SK-N-SH (cell line): Measurements from ENCODE around the gene MUC5AC. TPM values are rescaled to one million over a fixed set of nuclear protein-coding genes. Genes with fewer than 3 reads are reported as not detected.
A peak's percentile ranks its signal among the peaks of the same experiment; 100 is the strongest.

Experiments used
- CTCF ChIA-PET: fragments of 300-600, 350-600 bp; formaldehyde crosslinking; extraction: SDS; loops from one replicate; lab custom pipeline; 2021; lab: Yijun Ruan, JAX
- POLR2A ChIA-PET: fragments of 350-600 bp; sonication (Branson Sonifier 250); formaldehyde crosslinking; extraction: SDS; loops from one replicate; lab custom pipeline; 2020; ENCODE audit warnings: antibody characterized with exemption, inconsistent platforms; lab: Yijun Ruan, JAX
- DNase-seq: peaks from one replicate; pipeline ENCODE4 v3.0.0; 2012
- H2AFZ ChIP-seq: fragments of 200-600 bp; sonication (generic); 2 replicates; pipeline ENCODE4 v1.8.1; 2016; ENCODE audit warnings: antibody characterized with exemption, mild to moderate bottlenecking, low read depth
- H3F3A ChIP-seq: fragments of 200-600 bp; sonication (generic); replicated peaks from 2 replicates; pipeline ENCODE3; 2016; ENCODE audit warnings: antibody characterized with exemption, mild to moderate bottlenecking; ENCODE audit not compliant: insufficient read depth
- H3K27ac ChIP-seq, 2 experiments: fragments of 200-500 bp in 1 of 2; fragments of 200-600 bp in 1 of 2; sonication (Bioruptor generic) in 1 of 2; sonication (generic), shearing (Covaris generic) in 1 of 2; 2 replicates each; pipeline versions ENCODE4 v1.5.1 to v1.6.1; 2014 to 2016; ENCODE audit warnings: low read depth in 2 of 2, inconsistent platforms in 1 of 2, low read length in 1 of 2, mild to moderate bottlenecking in 1 of 2, mixed read lengths in 1 of 2
- H3K27me3 ChIP-seq: fragments of 200-600 bp; sonication (generic), shearing (Covaris generic); 2 replicates; pipeline ENCODE4 v1.6.1; 2016; ENCODE audit warnings: mixed run types; ENCODE audit not compliant: insufficient read depth
- H3K36me3 ChIP-seq, 2 experiments: fragments of 200-500 bp in 1 of 2; fragments of 200-600 bp in 1 of 2; sonication (Bioruptor generic) in 1 of 2; sonication (generic) in 1 of 2; replicated peaks in 1 of 2; 2 replicates each; pipeline versions ENCODE3 to v1.5.1; 2014 to 2016; ENCODE audit warnings: low read length in 1 of 2, mild to moderate bottlenecking in 1 of 2; ENCODE audit not compliant: insufficient read depth in 2 of 2, control insufficient read depth in 1 of 2
- H3K4me1 ChIP-seq, 2 experiments: fragments of 200-500 bp in 1 of 2; fragments of 200-600 bp in 1 of 2; sonication (Bioruptor generic) in 1 of 2; sonication (generic), shearing (Covaris generic) in 1 of 2; 2 replicates each; pipeline versions ENCODE4 v1.5.1 to v1.6.1; 2014 to 2016; ENCODE audit warnings: low read depth in 1 of 2, low read length in 1 of 2, mixed run types in 1 of 2; ENCODE audit not compliant: insufficient read depth in 2 of 2, control insufficient read depth in 1 of 2
- H3K4me2 ChIP-seq: fragments of 200-600 bp; sonication (generic), shearing (Covaris generic); 2 replicates; pipeline ENCODE4 v1.6.1; 2017; ENCODE audit warnings: mixed run types
- H3K4me3 ChIP-seq, 2 experiments: fragments of 200-500 bp in 1 of 2; fragments of 200-600 bp in 1 of 2; sonication (Bioruptor generic) in 1 of 2; sonication (generic), shearing (Covaris generic) in 1 of 2; 2 replicates each; pipeline versions ENCODE4 v1.5.1 to v1.8.1; 2014 to 2016; ENCODE audit warnings: low read depth in 2 of 2, inconsistent platforms in 1 of 2, low read length in 1 of 2, mild to moderate bottlenecking in 1 of 2, mixed read lengths in 1 of 2, moderate library complexity in 1 of 2
- H3K79me2 ChIP-seq: fragments of 200-600 bp; sonication (generic); 2 replicates; pipeline ENCODE4 v1.8.1; 2017; ENCODE audit warnings: mild to moderate bottlenecking; ENCODE audit not compliant: insufficient read depth
- H3K9ac ChIP-seq: fragments of 200-600 bp; sonication (generic); 2 replicates; pipeline ENCODE4 v1.6.1; 2017; ENCODE audit warnings: mixed run types
- H3K9me2 ChIP-seq: fragments of 200-600 bp; sonication (generic); 2 replicates; pipeline ENCODE4 v1.6.1; 2017; ENCODE audit warnings: mixed run types
- H3K9me3 ChIP-seq: fragments of 200-600 bp; sonication (generic); 2 replicates; pipeline ENCODE4 v1.6.1; 2017; ENCODE audit warnings: mixed run types, mild to moderate bottlenecking, moderate library complexity
- H4K20me1 ChIP-seq: fragments of 200-600 bp; sonication (generic); 2 replicates; pipeline ENCODE4 v1.6.1; 2017; ENCODE audit warnings: mild to moderate bottlenecking, mixed run types; ENCODE audit not compliant: insufficient read depth
- CHD2 ChIP-seq: fragments of 150-350 bp; IDR thresholded peaks from 2 replicates; pipeline ENCODE4 v1.6.1; 2018; ENCODE audit warnings: low read length; ENCODE audit not compliant: partially characterized antibody
- ELF1 ChIP-seq: IDR thresholded peaks from 2 replicates; pipeline ENCODE4 v1.4.0; 2012
- FOXM1 ChIP-seq: IDR thresholded peaks from 2 replicates; pipeline ENCODE4 v1.4.0; 2012; ENCODE audit warnings: low read depth, mild to moderate bottlenecking
- GABPA ChIP-seq: IDR thresholded peaks from 2 replicates; pipeline ENCODE4 v1.4.0; 2012; ENCODE audit warnings: low read depth, mild to moderate bottlenecking
- GATA2 ChIP-seq: sonication (generic); formaldehyde crosslinking; IDR thresholded peaks from 2 replicates; pipeline ENCODE4 v1.5.0; 2020; ENCODE audit warnings: mild to moderate bottlenecking, missing genetic modification reagents
- JUND ChIP-seq: IDR thresholded peaks from 2 replicates; pipeline ENCODE4 v1.4.0; 2012
- MEF2A ChIP-seq: IDR thresholded peaks from 2 replicates; pipeline ENCODE4 v1.4.0; 2012; ENCODE audit warnings: low read depth, borderline replicate concordance
- MXI1 ChIP-seq: IDR thresholded peaks from 2 replicates; pipeline ENCODE4 v1.6.1; 2012; ENCODE audit warnings: mild to moderate bottlenecking, low read depth, low read length, improper control_type of control experiment
- NFIC ChIP-seq: IDR thresholded peaks from 2 replicates; pipeline ENCODE4 v1.4.0; 2012; ENCODE audit warnings: borderline replicate concordance
- NRF1 ChIP-seq: IDR thresholded peaks from 2 replicates; pipeline ENCODE4 v1.6.1; 2012; ENCODE audit warnings: low read depth, mild to moderate bottlenecking, low read length
- POLR2AphosphoS5 ChIP-seq: IDR thresholded peaks from 2 replicates; pipeline ENCODE4 v1.6.1; 2012; ENCODE audit warnings: low read depth, low read length
- RAD21 ChIP-seq: IDR thresholded peaks from 2 replicates; pipeline ENCODE4 v1.6.1; 2012; ENCODE audit warnings: mild to moderate bottlenecking, low read length
- RXRA ChIP-seq: IDR thresholded peaks from 2 replicates; pipeline ENCODE4 v1.4.0; 2012; ENCODE audit warnings: low read depth, mild to moderate bottlenecking, borderline replicate concordance
- SIN3A ChIP-seq: IDR thresholded peaks from 2 replicates; pipeline ENCODE4 v1.6.1; 2012; ENCODE audit warnings: low read depth, mild to moderate bottlenecking, low read length, moderate library complexity, borderline replicate concordance
- TCF12 ChIP-seq: IDR thresholded peaks from 2 replicates; pipeline ENCODE4 v1.4.0; 2012
- YY1 ChIP-seq: IDR thresholded peaks from 2 replicates; pipeline ENCODE4 v1.4.0; 2012; ENCODE audit warnings: low read depth, mild to moderate bottlenecking
- WGBS: methylation state at CpG from one replicate; pipeline ENCODE4 v1.1.6; 2017; ENCODE audit warnings: low lambda C conversion rate; 5-methylcytosine and 5-hydroxymethylcytosine counted together
- polyA plus RNA-seq, 3 experiments: library from polyadenylated mRNA; depleted of rRNA; stranded (reverse); fragments of >200 nt; gene quantifications; 2 replicates each; pipeline ENCODE4 v1.2.3, GENCODE V29; 2012
- TF ChIP-seq, protein P1 (sequence below): fragments of 150-350 bp; IDR thresholded peaks from 2 replicates; pipeline ENCODE4 v1.6.1; 2017; ENCODE audit warnings: antibody characterized with exemption, low read length, low read depth, borderline replicate concordance
- TF ChIP-seq, protein P2 (sequence below): IDR thresholded peaks from 2 replicates; pipeline ENCODE4 v1.4.0; 2012; ENCODE audit warnings: low read depth

MUC5AC gene
- polyA plus RNA-seq, 1 of the 3 experiments (the other 2 are of a cell fraction): not detected

- H3K4me1 ChIP-seq: no peaks in the 10 kb centered on the region
- H3F3A ChIP-seq: no peaks in the 10 kb centered on the region
- TF ChIP-seq SIN3A: no peak
- TF ChIP-seq NFIC: no peak
- no peak for TF ChIP-seq MEF2A
- no peak for TF ChIP-seq GABPA
- TF ChIP-seq, protein P1, sequence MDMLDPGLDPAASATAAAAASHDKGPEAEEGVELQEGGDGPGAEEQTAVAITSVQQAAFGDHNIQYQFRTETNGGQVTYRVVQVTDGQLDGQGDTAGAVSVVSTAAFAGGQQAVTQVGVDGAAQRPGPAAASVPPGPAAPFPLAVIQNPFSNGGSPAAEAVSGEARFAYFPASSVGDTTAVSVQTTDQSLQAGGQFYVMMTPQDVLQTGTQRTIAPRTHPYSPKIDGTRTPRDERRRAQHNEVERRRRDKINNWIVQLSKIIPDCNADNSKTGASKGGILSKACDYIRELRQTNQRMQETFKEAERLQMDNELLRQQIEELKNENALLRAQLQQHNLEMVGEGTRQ: no peak
- TF ChIP-seq GATA2 (CRISPR knock-in tag): no peak
- no peak for TF ChIP-seq RXRA
- no peak for TF ChIP-seq NRF1
- no peak for TF ChIP-seq ELF1
- no peak for TF ChIP-seq FOXM1
- TF ChIP-seq, protein P2, sequence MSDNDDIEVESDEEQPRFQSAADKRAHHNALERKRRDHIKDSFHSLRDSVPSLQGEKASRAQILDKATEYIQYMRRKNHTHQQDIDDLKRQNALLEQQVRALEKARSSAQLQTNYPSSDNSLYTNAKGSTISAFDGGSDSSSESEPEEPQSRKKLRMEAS: no peak
- TF ChIP-seq POLR2AphosphoS5: no peak
- TF ChIP-seq JUND: no peak
- TF ChIP-seq TCF12: no peak
- TF ChIP-seq CHD2: no peak
- TF ChIP-seq MXI1: no peak
- no peak for TF ChIP-seq YY1
- no peak overlapping the region for H2AFZ ChIP-seq
- H3K9ac ChIP-seq: no peak overlapping the region
- no peaks in the 10 kb centered on the region for H4K20me1 ChIP-seq
- H3K27me3 ChIP-seq: no peaks in the 10 kb centered on the region
- CTCF ChIA-PET: interaction anchor here (2.7 kb wide), 1 partner anchor 17 kb away, joined by 10 read pairs; no protein-coding TSS in a partner anchor
- 20% methylated on average over 1 of the region's 10 CpGs for WGBS
- H3K9me3 ChIP-seq: no peaks in the 10 kb centered on the region
- H3K9me2 ChIP-seq: no peaks in the 10 kb centered on the region
- no peak overlapping the region for H3K4me2 ChIP-seq
- no peak overlapping the region for H3K4me3 ChIP-seq
- no peak overlapping the region for H3K27ac ChIP-seq
- POLR2A ChIA-PET: no interaction called here
- no peaks in the 10 kb centered on the region for H3K79me2 ChIP-seq
- H3K36me3 ChIP-seq: no peaks in the 10 kb centered on the region
- no peak for DNase-seq
These were observed 61.7 kb downstream of the MUC5AC start for GRCh38 chr11:1219446-1219833.

- H3K4me3 ChIP-seq: no peak overlapping the region
- no peaks in the 10 kb centered on the region for H3K9me3 ChIP-seq
- no peaks in the 10 kb centered on the region for H3K9me2 ChIP-seq
- ChIA-PET CTCF (interaction anchor here (0.8 to 2.7 kb wide), 2 partner anchors 16 to 18 kb away, joined by 4 to 10 read pairs; no protein-coding TSS in a partner anchor), POLR2A (no interaction called here)
- WGBS: 39% methylated on average over 19 of the region's 48 CpGs
- no peak overlapping the region for H3K9ac ChIP-seq
- H4K20me1 ChIP-seq: no peaks in the 10 kb centered on the region
- H3K36me3 ChIP-seq: no peaks in the 10 kb centered on the region
- H3F3A ChIP-seq: no peaks in the 10 kb centered on the region
- H3K4me2 ChIP-seq: no peak overlapping the region
- H3K27me3 ChIP-seq: no peaks in the 10 kb centered on the region
- H2AFZ ChIP-seq: no peak overlapping the region
- no peak for TF ChIP-seq RAD21
- TF ChIP-seq, protein P2: no peak
- peak; percentile 24 for DNase-seq
- H3K4me1 ChIP-seq: no peaks in the 10 kb centered on the region
- no peak overlapping the region for H3K27ac ChIP-seq
- H3K79me2 ChIP-seq: no peaks in the 10 kb centered on the region
These were observed 62.4 kb downstream of the MUC5AC start for GRCh38 chr11:1219834-1220815.
